Measurements from ENCODE around the gene SLCO3A1. TPM values are rescaled to one million over a fixed set of nuclear protein-coding genes. Genes with fewer than 3 reads are reported as not detected.

SLCO3A1 gene
- total RNA-seq, 1 experiment from 2014 or later = 5.1 TPM

- ATAC-seq = no peak
- H3K9me2 ChIP-seq (ENCODE audit: insufficient read depth) = no peaks in the 10 kb centered on the region
- no peaks in the 10 kb centered on the region for H3K27me3 ChIP-seq (ENCODE audit: insufficient read depth, low read length)
- ChIA-PET RAD21 (ENCODE audit: low non-redundant PET in 1 of 2, low total read pairs in 2 of 2, uncharacterized antibody in 2 of 2, unreplicated experiment in 2 of 2) (no interaction called here), CTCF (no interaction called here), POLR2A (no interaction called here)
- no peaks in the 10 kb centered on the region for H3K79me2 ChIP-seq (ENCODE audit: insufficient read depth, low read length)
- H4K20me1 ChIP-seq (ENCODE audit: insufficient read depth) = no peaks in the 10 kb centered on the region
- H3K4me1 ChIP-seq (ENCODE audit: control insufficient read depth in 1 of 2, insufficient read depth in 2 of 2, low read length in 2 of 2) = no peaks in the 10 kb centered on the region
- no peak overlapping the region for H2AFZ ChIP-seq (ENCODE audit: low read depth, low read length, poor library complexity, severe bottlenecking)
- H3K36me3 ChIP-seq (ENCODE audit: control insufficient read depth in 1 of 2, insufficient read depth in 2 of 2, low read length in 2 of 2) = no peaks in the 10 kb centered on the region
- TF ChIP-seq EZH2phosphoT487 (IDR thresholded peaks at IDR 0.05; ENCODE audit: borderline replicate concordance) = no peak
- TF ChIP-seq, protein P1, sequence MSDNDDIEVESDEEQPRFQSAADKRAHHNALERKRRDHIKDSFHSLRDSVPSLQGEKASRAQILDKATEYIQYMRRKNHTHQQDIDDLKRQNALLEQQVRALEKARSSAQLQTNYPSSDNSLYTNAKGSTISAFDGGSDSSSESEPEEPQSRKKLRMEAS (IDR thresholded peaks at IDR 0.05) = no peak
- DNase-seq (ENCODE audit: low read depth, low spot score) = no peak
- H3K9ac ChIP-seq (ENCODE audit: low read length) = no peak overlapping the region
- no peaks in the 10 kb centered on the region for H3K9me3 ChIP-seq (ENCODE audit: control insufficient read depth in 1 of 2, insufficient read depth in 1 of 2, low read depth in 1 of 2, low read length in 2 of 2)
- H3K27ac ChIP-seq (ENCODE audit: low read depth, low read length) = no peak overlapping the region
- no peak overlapping the region for H3K4me3 ChIP-seq (replicated peaks in 1 of 2; ENCODE audit: low read depth in 1 of 2, low read length in 2 of 2)
- no TSS peak for BruUV-seq (replicated peaks)
- H3K4me2 ChIP-seq (ENCODE audit: low read length) = no peak overlapping the region
- intact Hi-C loops (cut with micrococcal nuclease) = no loop called here
Observed at GRCh38 chr15:91882858-91883586, 29.5 kb downstream of the SLCO3A1 start.

DNA sequence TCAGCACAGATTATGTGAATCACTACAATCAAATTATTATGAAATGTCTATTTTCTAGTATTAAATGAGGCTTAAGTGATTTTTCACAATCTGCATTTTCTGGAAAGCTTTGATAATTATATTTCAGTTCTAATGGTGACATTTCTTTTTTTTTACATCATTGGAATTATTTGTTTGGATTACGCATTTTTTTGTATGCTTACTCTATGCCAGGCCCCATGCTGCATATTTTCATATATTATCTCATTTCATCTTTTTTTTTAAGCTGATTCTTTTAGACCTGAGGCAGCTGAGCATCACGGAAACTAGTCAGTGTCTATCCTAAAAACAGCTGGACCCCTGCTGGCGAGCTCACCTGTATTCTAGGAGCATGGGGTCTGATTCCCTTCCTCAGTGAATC lies 31.1 kb downstream of the SLCO3A1 start:
- Histone ChIP-seq H3K4me2 (ENCODE audit: low read length) (no peak overlapping the region), H3K9ac (ENCODE audit: low read length) (no peak overlapping the region), H3K27ac (ENCODE audit: low read depth, low read length) (no peak overlapping the region), H3K9me3 (ENCODE audit: control insufficient read depth in 1 of 2, insufficient read depth in 1 of 2, low read depth in 1 of 2, low read length in 2 of 2) (no peaks in the 10 kb centered on the region), H2AFZ (ENCODE audit: low read depth, low read length, poor library complexity, severe bottlenecking) (no peak overlapping the region), H3K36me3 (ENCODE audit: control insufficient read depth in 1 of 2, insufficient read depth in 2 of 2, low read length in 2 of 2) (no peaks in the 10 kb centered on the region), H3K9me2 (ENCODE audit: insufficient read depth) (no peaks in the 10 kb centered on the region), H4K20me1 (ENCODE audit: insufficient read depth) (no peaks in the 10 kb centered on the region), H3K27me3 (ENCODE audit: insufficient read depth, low read length) (no peaks in the 10 kb centered on the region), H3K79me2 (ENCODE audit: insufficient read depth, low read length) (no peaks in the 10 kb centered on the region), H3K4me3 (replicated peaks in 1 of 2; ENCODE audit: low read depth in 1 of 2, low read length in 2 of 2) (no peak overlapping the region), H3K4me1 (ENCODE audit: control insufficient read depth in 1 of 2, insufficient read depth in 2 of 2, low read length in 2 of 2) (no peaks in the 10 kb centered on the region)
- CTCF ChIA-PET = no interaction called here
- DNase-seq (ENCODE audit: low read depth, low spot score) (no peak), ATAC-seq (no peak)
- BruUV-seq (replicated peaks) = no TSS peak
- intact Hi-C loops (cut with micrococcal nuclease) = loop anchor here (5.0 kb wide), 1 partner anchor 193 kb away; no protein-coding TSS in a partner anchor
- RAD21 ChIA-PET (ENCODE audit: low non-redundant PET in 1 of 2, low total read pairs in 2 of 2, uncharacterized antibody in 2 of 2, unreplicated experiment in 2 of 2) = no interaction called here
- POLR2A ChIA-PET = no interaction called here
- TF ChIP-seq CBX3 (IDR thresholded peaks at IDR 0.05; ENCODE audit: low read depth) (no peak), EZH2phosphoT487 (IDR thresholded peaks at IDR 0.05; ENCODE audit: borderline replicate concordance) (no peak), ELF1 (IDR thresholded peaks at IDR 0.05; ENCODE audit: borderline replicate concordance, low read depth) (no peak), FOSL1 (IDR thresholded peaks at IDR 0.05; ENCODE audit: low read depth) (no peak), SIN3A (IDR thresholded peaks at IDR 0.05; ENCODE audit: low read depth) (no peak), POLR2A (IDR thresholded peaks at IDR 0.05; ENCODE audit: borderline replicate concordance, extremely low read depth, insufficient read depth, insufficient read length) (no peak), SP1 (IDR thresholded peaks at IDR 0.05; ENCODE audit: low read depth) (no peak), YY1 (IDR thresholded peaks at IDR 0.05; ENCODE audit: extremely low read depth, insufficient replicate concordance, low read depth, low read length) (no peak), JUND (IDR thresholded peaks at IDR 0.05) (no peak), SRF (IDR thresholded peaks at IDR 0.05; ENCODE audit: low read depth) (no peak), EGR1 (IDR thresholded peaks at IDR 0.05; ENCODE audit: low read depth) (no peak), REST (IDR thresholded peaks at IDR 0.05; ENCODE audit: low read depth) (no peak), CTCF (IDR thresholded peaks at IDR 0.05 in 2 of 3, conservative IDR thresholded peaks at IDR 0.05 in 1 of 3; ENCODE audit: borderline replicate concordance in 1 of 3, insufficient read depth in 1 of 3, low read depth in 2 of 3, low read length in 2 of 3) (no peak), RAD21 (IDR thresholded peaks at IDR 0.05; ENCODE audit: low read depth) (no peak)
- TF ChIP-seq, protein P2, sequence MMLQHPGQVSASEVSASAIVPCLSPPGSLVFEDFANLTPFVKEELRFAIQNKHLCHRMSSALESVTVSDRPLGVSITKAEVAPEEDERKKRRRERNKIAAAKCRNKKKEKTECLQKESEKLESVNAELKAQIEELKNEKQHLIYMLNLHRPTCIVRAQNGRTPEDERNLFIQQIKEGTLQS (IDR thresholded peaks at IDR 0.05) = no peak

All from HCT116 (cell line).